Loucy (cell line): Measurements from ENCODE around the gene RTP3.

Experiments
- EZH2phosphoT487 ChIP-seq: fragments of 200-600 bp; IDR thresholded peaks from 2 replicates; pipeline ENCODE4 v1.6.1; 2018; ENCODE audit warnings: antibody characterized with exemption, mild to moderate bottlenecking, moderate library complexity, borderline replicate concordance
- TF ChIP-seq, protein P1 (sequence below): fragments of 200-600 bp; sonication (generic); conservative IDR thresholded peaks from 2 replicates; pipeline ENCODE4 v1.5.1; 2014; ENCODE audit warnings: mild to moderate bottlenecking, antibody characterized with exemption, low read length

DNA sequence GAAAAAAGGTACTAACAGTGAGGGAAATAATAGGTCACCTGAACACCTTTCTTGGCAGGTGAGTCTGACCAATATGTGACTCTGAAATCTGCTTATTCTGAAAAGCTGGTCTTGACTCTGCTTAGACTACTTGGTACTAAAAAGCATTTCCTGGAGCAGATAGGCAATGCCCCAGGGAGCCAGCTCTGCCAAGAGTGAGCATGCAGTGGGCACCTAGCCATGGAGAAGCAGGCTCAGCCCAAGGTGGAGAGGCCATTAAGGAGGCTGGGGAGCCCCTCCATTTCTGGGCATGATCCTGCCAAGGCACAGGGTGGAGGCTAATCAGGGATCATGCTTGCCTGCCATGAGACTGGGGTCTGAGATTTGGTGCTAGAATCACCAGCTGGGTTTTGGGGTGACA lies 31.5 kb upstream of the RTP3 start:
- TF ChIP-seq, protein P1, sequence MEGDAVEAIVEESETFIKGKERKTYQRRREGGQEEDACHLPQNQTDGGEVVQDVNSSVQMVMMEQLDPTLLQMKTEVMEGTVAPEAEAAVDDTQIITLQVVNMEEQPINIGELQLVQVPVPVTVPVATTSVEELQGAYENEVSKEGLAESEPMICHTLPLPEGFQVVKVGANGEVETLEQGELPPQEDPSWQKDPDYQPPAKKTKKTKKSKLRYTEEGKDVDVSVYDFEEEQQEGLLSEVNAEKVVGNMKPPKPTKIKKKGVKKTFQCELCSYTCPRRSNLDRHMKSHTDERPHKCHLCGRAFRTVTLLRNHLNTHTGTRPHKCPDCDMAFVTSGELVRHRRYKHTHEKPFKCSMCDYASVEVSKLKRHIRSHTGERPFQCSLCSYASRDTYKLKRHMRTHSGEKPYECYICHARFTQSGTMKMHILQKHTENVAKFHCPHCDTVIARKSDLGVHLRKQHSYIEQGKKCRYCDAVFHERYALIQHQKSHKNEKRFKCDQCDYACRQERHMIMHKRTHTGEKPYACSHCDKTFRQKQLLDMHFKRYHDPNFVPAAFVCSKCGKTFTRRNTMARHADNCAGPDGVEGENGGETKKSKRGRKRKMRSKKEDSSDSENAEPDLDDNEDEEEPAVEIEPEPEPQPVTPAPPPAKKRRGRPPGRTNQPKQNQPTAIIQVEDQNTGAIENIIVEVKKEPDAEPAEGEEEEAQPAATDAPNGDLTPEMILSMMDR: no peak
- no peak for TF ChIP-seq EZH2phosphoT487
